DND-41 (cell line): ENCODE measurements around the gene ZNF281.

Experiments
- CTCF ChIP-seq: IDR thresholded peaks from 2 replicates; pipeline ENCODE4 v1.5.1; 2012; ENCODE audit warnings: borderline replicate concordance, low read length, moderate library complexity, mild to moderate bottlenecking; ENCODE audit not compliant: poor library complexity, severe bottlenecking; ENCODE audit errors: extremely low read depth
- EZH2 ChIP-seq: IDR thresholded peaks from 3 replicates; pipeline ENCODE4 v1.6.1; 2012; ENCODE audit warnings: borderline replicate concordance, low read depth, mild to moderate bottlenecking, moderate library complexity, low read length, inconsistent platforms; ENCODE audit not compliant: severe bottlenecking

GRCh38 chr1:200363264-200363933 is 46.4 kb downstream of the ZNF281 start:
- TF ChIP-seq CTCF, result no peak
- TF ChIP-seq EZH2, result no peak
